HL-60 (cell line): Measurements from ENCODE around the gene NABP2.
A peak's percentile ranks its signal among the peaks of the same experiment; 100 is the strongest.

Experiments used
- DNase-seq, 2 experiments: peaks; one replicate each; pipeline ENCODE4 v3.0.0-alpha.2; 2010 to 2020; ENCODE audit warnings: low read depth in 1 of 2, low spot score in 1 of 2
- H3K27ac ChIP-seq: fragments of 250-450 bp; sonication (Bioruptor Pico); replicated peaks from 2 replicates; pipeline ENCODE4 v1.5.1; 2020; ENCODE audit warnings: mild to moderate bottlenecking, moderate library complexity
- H3K27me3 ChIP-seq: fragments of 250-450 bp; sonication (Bioruptor Pico); 2 replicates; pipeline ENCODE4 v1.5.1; 2021; ENCODE audit warnings: mild to moderate bottlenecking, moderate library complexity; ENCODE audit not compliant: insufficient read depth, poor library complexity, severe bottlenecking
- H3K4me3 ChIP-seq: replicated peaks from 2 replicates; pipeline ENCODE4 v1.5.1; 2011; ENCODE audit warnings: mild to moderate bottlenecking, control low read depth, low read length; ENCODE audit not compliant: insufficient read depth
- GABPA ChIP-seq: IDR thresholded peaks from 2 replicates; pipeline ENCODE4 v1.6.1; 2012; ENCODE audit warnings: low read depth
- POLR2AphosphoS5 ChIP-seq: IDR thresholded peaks from 2 replicates; pipeline ENCODE4 v1.6.1; 2012; ENCODE audit warnings: low read depth
- SPI1 ChIP-seq: IDR thresholded peaks from 2 replicates; pipeline ENCODE4 v1.6.1; 2012; ENCODE audit warnings: low read depth, mild to moderate bottlenecking, borderline replicate concordance
- TF ChIP-seq, protein P1 (sequence below): IDR thresholded peaks from one replicate; pipeline ENCODE4 v1.5.1; 2011; ENCODE audit warnings: low read length, control low read depth, inconsistent platforms; ENCODE audit not compliant: insufficient read depth
- TF ChIP-seq, protein P2 (sequence below): IDR thresholded peaks from 2 replicates; pipeline ENCODE4 v1.6.1; 2012; ENCODE audit warnings: low read depth; ENCODE audit not compliant: insufficient replicate concordance

The NABP2 gene

DNA sequence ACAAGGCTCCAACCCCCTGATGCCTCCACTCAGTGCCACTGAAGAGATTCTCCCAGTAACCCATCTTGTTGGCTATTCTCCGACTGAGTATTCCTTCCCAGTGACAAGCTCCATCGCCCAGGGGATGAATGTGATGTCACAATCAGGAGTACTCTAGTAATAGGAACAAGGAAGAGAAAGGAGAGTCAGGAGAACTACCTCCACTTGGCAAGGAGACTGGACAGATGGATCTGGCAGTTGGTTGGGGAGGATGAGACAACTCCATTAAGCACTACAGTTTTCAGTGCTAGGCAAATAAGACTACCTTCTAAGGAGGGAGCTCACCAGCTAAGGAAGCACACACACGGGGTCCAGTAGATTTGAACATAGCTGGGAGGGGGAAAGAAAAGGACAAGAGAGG lies 7.7 kb upstream of the NABP2 start:
- no peak for DNase-seq
- TF ChIP-seq SPI1 (no peak), GABPA (no peak), POLR2AphosphoS5 (no peak)
- TF ChIP-seq, protein P1, sequence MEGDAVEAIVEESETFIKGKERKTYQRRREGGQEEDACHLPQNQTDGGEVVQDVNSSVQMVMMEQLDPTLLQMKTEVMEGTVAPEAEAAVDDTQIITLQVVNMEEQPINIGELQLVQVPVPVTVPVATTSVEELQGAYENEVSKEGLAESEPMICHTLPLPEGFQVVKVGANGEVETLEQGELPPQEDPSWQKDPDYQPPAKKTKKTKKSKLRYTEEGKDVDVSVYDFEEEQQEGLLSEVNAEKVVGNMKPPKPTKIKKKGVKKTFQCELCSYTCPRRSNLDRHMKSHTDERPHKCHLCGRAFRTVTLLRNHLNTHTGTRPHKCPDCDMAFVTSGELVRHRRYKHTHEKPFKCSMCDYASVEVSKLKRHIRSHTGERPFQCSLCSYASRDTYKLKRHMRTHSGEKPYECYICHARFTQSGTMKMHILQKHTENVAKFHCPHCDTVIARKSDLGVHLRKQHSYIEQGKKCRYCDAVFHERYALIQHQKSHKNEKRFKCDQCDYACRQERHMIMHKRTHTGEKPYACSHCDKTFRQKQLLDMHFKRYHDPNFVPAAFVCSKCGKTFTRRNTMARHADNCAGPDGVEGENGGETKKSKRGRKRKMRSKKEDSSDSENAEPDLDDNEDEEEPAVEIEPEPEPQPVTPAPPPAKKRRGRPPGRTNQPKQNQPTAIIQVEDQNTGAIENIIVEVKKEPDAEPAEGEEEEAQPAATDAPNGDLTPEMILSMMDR = no peak
- TF ChIP-seq, protein P2, sequence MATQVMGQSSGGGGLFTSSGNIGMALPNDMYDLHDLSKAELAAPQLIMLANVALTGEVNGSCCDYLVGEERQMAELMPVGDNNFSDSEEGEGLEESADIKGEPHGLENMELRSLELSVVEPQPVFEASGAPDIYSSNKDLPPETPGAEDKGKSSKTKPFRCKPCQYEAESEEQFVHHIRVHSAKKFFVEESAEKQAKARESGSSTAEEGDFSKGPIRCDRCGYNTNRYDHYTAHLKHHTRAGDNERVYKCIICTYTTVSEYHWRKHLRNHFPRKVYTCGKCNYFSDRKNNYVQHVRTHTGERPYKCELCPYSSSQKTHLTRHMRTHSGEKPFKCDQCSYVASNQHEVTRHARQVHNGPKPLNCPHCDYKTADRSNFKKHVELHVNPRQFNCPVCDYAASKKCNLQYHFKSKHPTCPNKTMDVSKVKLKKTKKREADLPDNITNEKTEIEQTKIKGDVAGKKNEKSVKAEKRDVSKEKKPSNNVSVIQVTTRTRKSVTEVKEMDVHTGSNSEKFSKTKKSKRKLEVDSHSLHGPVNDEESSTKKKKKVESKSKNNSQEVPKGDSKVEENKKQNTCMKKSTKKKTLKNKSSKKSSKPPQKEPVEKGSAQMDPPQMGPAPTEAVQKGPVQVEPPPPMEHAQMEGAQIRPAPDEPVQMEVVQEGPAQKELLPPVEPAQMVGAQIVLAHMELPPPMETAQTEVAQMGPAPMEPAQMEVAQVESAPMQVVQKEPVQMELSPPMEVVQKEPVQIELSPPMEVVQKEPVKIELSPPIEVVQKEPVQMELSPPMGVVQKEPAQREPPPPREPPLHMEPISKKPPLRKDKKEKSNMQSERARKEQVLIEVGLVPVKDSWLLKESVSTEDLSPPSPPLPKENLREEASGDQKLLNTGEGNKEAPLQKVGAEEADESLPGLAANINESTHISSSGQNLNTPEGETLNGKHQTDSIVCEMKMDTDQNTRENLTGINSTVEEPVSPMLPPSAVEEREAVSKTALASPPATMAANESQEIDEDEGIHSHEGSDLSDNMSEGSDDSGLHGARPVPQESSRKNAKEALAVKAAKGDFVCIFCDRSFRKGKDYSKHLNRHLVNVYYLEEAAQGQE = no peak
- no peak overlapping the region for H3K4me3 ChIP-seq
- H3K27me3 ChIP-seq = no peaks in the 10 kb centered on the region
- no peak overlapping the region for H3K27ac ChIP-seq

DNA sequence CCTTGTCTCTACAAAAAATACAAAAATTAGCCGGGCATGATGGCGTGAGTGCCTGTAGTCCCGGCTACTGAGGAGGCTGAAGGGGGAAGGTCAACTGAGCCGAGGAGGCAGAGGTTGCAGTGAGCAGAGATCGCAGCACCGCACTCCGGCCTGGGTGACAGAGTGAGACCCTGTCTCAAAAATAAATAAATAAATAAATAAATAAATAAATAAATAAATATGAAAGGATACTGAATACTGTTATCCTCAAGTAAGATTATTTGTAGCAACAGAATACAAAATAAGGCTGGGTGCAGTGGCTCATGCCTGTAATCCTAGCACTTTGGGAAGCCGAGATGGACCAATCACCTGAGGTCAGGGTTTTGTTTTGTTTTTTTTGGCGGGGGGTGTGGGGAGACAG lies 4.3 kb upstream of the NABP2 start:
- DNase-seq = no peak
- TF ChIP-seq SPI1 (no peak), POLR2AphosphoS5 (no peak), GABPA (no peak)
- TF ChIP-seq, protein P2 = no peak
- TF ChIP-seq, protein P1 = no peak
- Histone ChIP-seq H3K4me3 (peak overlapping the region; percentile 94), H3K27ac (peak overlapping the region; percentile 92), H3K27me3 (no peaks in the 10 kb centered on the region)

DNA sequence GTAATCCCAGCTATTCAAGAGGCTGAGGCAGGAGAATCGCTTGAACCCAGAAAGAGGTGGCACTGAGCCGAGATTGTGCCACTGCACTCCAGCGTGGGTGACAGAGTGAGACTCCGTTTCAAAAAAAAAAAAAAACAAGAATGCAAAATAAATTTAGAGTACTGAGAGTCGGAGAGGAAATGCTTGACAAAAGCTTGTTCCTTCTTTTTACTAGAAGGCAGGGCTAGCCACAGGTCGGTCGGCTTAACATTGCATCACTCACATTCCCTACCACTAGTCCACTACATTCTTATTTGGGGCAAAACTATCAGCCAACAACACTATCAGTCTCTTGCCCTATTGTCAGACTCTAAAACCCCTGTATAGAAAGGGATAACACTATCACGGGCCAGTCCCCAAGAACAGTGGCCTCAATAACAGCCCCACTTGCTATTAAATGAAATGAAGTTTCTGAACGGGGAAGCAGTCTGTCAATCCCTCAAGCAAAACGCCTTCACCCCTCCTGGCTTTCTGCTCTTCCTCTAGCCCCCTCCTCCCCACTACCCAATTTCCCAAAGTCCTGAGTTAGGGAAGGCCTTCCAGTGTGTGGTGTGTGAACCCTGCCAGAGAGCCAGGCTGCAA lies 3.4 kb upstream of the NABP2 start:
- TF ChIP-seq SPI1 (peak; percentile 80), POLR2AphosphoS5 (peak; percentile 44; the same call in 1 of the 2 replicates), GABPA (no peak)
- TF ChIP-seq, protein P1 = no peak
- TF ChIP-seq, protein P2 = no peak
- H3K27me3 ChIP-seq = no peaks in the 10 kb centered on the region
- H3K4me3 ChIP-seq = peak overlapping the region; percentile 94
- peak overlapping the region; percentile 92 for H3K27ac ChIP-seq
- DNase-seq = peak in 1 of 2 experiments; percentile 83
